SU-DHL-6 (cell line): Measurements from ENCODE around the gene CBL.

Experiments
- H2AFZ ChIP-seq: fragments of 200-600 bp; sonication (generic); 2 replicates; pipeline ENCODE4 v1.6.1; 2014; ENCODE audit warnings: low read depth, mild to moderate bottlenecking, moderate library complexity, mixed read lengths, antibody characterized with exemption, low read length; ENCODE audit not compliant: severe bottlenecking
- H3F3A ChIP-seq: fragments of 200-600 bp; shearing (Covaris generic); 2 replicates; pipeline ENCODE4 v1.6.0; 2016; ENCODE audit warnings: antibody characterized with exemption, mild to moderate bottlenecking; ENCODE audit not compliant: insufficient read depth
- H3K27ac ChIP-seq: fragments of 200-600 bp; sonication (generic); 2 replicates; pipeline ENCODE4 v1.5.1; 2016; ENCODE audit warnings: low read depth, mild to moderate bottlenecking, low read length, moderate library complexity, mixed read lengths
- H3K27me3 ChIP-seq: fragments of 200-600 bp; sonication (generic), shearing (Covaris generic); 2 replicates; pipeline ENCODE4 v1.6.0; 2014; ENCODE audit warnings: mild to moderate bottlenecking, low read length
- H3K36me3 ChIP-seq: fragments of 200-600 bp; sonication (generic); 2 replicates; pipeline ENCODE4 v1.6.1; 2014; ENCODE audit warnings: mild to moderate bottlenecking, low read length, mixed read lengths
- H3K4me2 ChIP-seq: fragments of 300-600, 200-600 bp; shearing (Covaris generic), sonication (generic); 2 replicates; pipeline ENCODE4 v1.6.0; 2014; ENCODE audit warnings: low read length, low read depth, mild to moderate bottlenecking; ENCODE audit not compliant: poor library complexity, severe bottlenecking
- H3K4me3 ChIP-seq: fragments of 200-600 bp; sonication (generic); 2 replicates; pipeline ENCODE4 v1.5.1; 2014; ENCODE audit warnings: antibody characterized with exemption, low read length, mild to moderate bottlenecking, mixed read lengths; ENCODE audit not compliant: insufficient read depth, poor library complexity, severe bottlenecking
- H3K79me2 ChIP-seq: fragments of 200-600 bp; sonication (generic); 2 replicates; pipeline ENCODE4 v1.6.1; 2014; ENCODE audit warnings: mild to moderate bottlenecking, low read length, moderate library complexity; ENCODE audit not compliant: insufficient read depth
- H3K9ac ChIP-seq: fragments of 200-600 bp; sonication (generic); 2 replicates; pipeline ENCODE4 v1.7.0; 2014; ENCODE audit warnings: mild to moderate bottlenecking, low read length
- H3K9me2 ChIP-seq: fragments of 200-600 bp; sonication (generic); replicated peaks from 2 replicates; pipeline ENCODE4 v1.6.1; 2014; ENCODE audit warnings: low read length; ENCODE audit not compliant: insufficient read depth
- H3K9me3 ChIP-seq: fragments of 200-600 bp; sonication (generic); 2 replicates; pipeline ENCODE4 v1.6.1; 2014; ENCODE audit warnings: low read length, mixed read lengths; ENCODE audit not compliant: insufficient read depth
- H4K20me1 ChIP-seq: fragments of 200-600 bp; sonication (generic); 2 replicates; pipeline ENCODE4 v1.6.1; 2014; ENCODE audit warnings: low read depth, mild to moderate bottlenecking, antibody characterized with exemption, low read length, moderate library complexity, mixed read lengths
- EZH2phosphoT487 ChIP-seq: fragments of 200-600 bp; sonication (generic), shearing (Covaris generic); conservative IDR thresholded peaks from 2 replicates; pipeline ENCODE4 v1.6.1; 2018; ENCODE audit warnings: mild to moderate bottlenecking, antibody characterized with exemption, low read length, moderate library complexity, mixed read lengths
- TF ChIP-seq, protein P1 (sequence below): fragments of 200-600 bp; sonication (generic); IDR thresholded peaks from one replicate; pipeline ENCODE4 v1.5.1; 2017; ENCODE audit warnings: antibody characterized with exemption, mild to moderate bottlenecking, low read length, moderate library complexity; ENCODE audit not compliant: insufficient read depth, poor library complexity, severe bottlenecking

The CBL gene

DNA sequence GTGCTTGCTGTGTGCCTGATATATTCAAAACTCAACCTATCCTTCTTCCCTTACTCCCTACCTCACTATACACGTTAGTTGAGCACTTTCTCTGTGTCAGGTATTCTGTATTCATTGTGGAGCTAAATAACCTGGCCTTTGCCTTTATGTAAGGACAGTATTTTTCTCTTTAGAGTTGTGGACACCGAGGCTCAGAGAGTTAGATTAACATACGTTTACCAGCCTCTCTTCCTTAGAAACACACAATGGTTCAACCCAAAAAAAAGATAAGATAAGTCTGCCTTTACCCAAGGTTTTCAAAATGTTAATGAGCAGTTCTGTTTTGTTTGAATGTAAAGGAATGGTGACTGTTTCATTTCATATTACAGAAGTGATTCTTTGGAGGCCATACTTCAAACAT lies 45.0 kb downstream of the CBL start:
- Histone ChIP-seq H3K9ac (no peak overlapping the region), H4K20me1 (no peaks in the 10 kb centered on the region), H3K9me3 (no peaks in the 10 kb centered on the region), H3K4me3 (no peak overlapping the region), H3F3A (peaks cover 11% of the 10 kb centered on the region; the same call in 1 of the 2 replicates), H2AFZ (no peak overlapping the region), H3K27ac (no peak overlapping the region), H3K79me2 (peaks cover 48% of the 10 kb centered on the region), H3K36me3 (peaks cover 6% of the 10 kb centered on the region; the same call in 1 of the 2 replicates), H3K9me2 (no peaks in the 10 kb centered on the region), H3K27me3 (no peaks in the 10 kb centered on the region), H3K4me2 (no peak overlapping the region)
- TF ChIP-seq EZH2phosphoT487, result no peak
- TF ChIP-seq, protein P1, sequence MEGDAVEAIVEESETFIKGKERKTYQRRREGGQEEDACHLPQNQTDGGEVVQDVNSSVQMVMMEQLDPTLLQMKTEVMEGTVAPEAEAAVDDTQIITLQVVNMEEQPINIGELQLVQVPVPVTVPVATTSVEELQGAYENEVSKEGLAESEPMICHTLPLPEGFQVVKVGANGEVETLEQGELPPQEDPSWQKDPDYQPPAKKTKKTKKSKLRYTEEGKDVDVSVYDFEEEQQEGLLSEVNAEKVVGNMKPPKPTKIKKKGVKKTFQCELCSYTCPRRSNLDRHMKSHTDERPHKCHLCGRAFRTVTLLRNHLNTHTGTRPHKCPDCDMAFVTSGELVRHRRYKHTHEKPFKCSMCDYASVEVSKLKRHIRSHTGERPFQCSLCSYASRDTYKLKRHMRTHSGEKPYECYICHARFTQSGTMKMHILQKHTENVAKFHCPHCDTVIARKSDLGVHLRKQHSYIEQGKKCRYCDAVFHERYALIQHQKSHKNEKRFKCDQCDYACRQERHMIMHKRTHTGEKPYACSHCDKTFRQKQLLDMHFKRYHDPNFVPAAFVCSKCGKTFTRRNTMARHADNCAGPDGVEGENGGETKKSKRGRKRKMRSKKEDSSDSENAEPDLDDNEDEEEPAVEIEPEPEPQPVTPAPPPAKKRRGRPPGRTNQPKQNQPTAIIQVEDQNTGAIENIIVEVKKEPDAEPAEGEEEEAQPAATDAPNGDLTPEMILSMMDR, result no peak

DNA sequence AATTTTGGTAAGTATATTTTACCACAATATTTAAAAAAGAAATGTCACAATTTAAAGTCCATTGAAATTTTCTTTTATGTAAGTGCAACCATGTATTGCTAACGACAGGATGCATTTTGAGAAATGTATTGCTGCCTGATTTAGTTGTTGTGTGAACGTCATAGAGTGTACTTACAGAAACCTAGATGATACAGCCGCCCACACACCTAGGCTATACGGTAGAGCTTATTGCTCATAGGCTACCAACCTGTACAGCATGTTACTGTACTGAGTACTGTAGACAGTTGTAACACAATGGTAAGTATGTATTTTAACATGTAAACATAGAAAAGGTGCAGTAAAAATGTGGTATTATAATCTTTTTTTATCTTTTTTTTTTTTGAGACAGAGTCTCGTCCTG lies 48.1 kb downstream of the CBL start:
- Histone ChIP-seq H3K27me3 (no peaks in the 10 kb centered on the region), H4K20me1 (no peaks in the 10 kb centered on the region), H2AFZ (no peak overlapping the region), H3K9me2 (no peaks in the 10 kb centered on the region), H3K9me3 (no peaks in the 10 kb centered on the region), H3K27ac (no peak overlapping the region), H3K79me2 (peaks cover 52% of the 10 kb centered on the region), H3K4me2 (no peak overlapping the region), H3K9ac (no peak overlapping the region), H3F3A (peaks cover 11% of the 10 kb centered on the region; the same call in 1 of the 2 replicates), H3K4me3 (no peak overlapping the region), H3K36me3 (no peaks in the 10 kb centered on the region)
- TF ChIP-seq, protein P1, result no peak
- TF ChIP-seq EZH2phosphoT487, result no peak

DNA sequence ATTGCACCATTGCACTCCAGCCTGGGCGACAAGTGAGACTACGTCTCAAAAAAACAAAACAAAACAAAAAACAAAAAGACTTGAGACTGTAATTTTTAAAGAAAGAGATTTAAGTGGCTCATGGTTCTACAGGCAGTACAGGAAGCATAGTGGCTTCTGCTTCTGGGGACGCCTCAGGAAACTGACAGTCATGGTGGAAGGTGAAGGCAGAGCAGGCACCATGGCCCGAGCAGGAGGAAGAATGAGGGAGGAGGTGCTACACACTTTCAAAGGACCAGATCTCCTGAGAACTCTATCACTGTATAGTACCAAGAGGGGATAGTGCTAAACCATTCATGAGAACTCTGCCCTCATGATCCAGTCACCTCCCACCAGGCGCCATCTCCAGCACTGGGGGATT lies 52.0 kb downstream of the CBL start:
- Histone ChIP-seq H3K4me2 (peak overlapping the region; percentile 49), H3K27ac (peak overlapping the region; percentile 53), H3K27me3 (no peaks in the 10 kb centered on the region), H3K79me2 (peaks cover 56% of the 10 kb centered on the region), H3K9ac (no peak overlapping the region), H3F3A (peaks cover 6% of the 10 kb centered on the region; the same call in 1 of the 2 replicates), H3K9me2 (no peaks in the 10 kb centered on the region), H4K20me1 (no peaks in the 10 kb centered on the region), H3K9me3 (no peaks in the 10 kb centered on the region), H3K4me3 (no peak overlapping the region), H3K36me3 (no peaks in the 10 kb centered on the region), H2AFZ (no peak overlapping the region)
- TF ChIP-seq EZH2phosphoT487, result no peak
- TF ChIP-seq, protein P1, result no peak
